ENCODE results near the gene TMEM165.
"Not testable (repeated sequence)": the region's sequence is repeated elsewhere in the genome, so short reads cannot be mapped to it uniquely, and the experiment has no call there.

Gene TMEM165

GRCh38 chr4:55395529-55396307 lies at the start of gene TMEM165:
Gene TMEM165 (plus strand): TSS chr4:55395957. CDS start chr4:55396190, 233 bp downstream.
- in situ Hi-C loops (cut with MboI; ENCODE audit: low sequenced_read_pairs), result no loop called here

- in situ Hi-C loops (cut with MboI; ENCODE audit: low sequenced_read_pairs), result no loop called here
Observed at GRCh38 chr4:55345980-55346850, 49.5 kb upstream of the TMEM165 start, which contains the start of gene SRD5A3. Gene SRD5A3 (plus strand): TSS chr4:55346242. CDS start chr4:55346337, 95 bp downstream.

DNA sequence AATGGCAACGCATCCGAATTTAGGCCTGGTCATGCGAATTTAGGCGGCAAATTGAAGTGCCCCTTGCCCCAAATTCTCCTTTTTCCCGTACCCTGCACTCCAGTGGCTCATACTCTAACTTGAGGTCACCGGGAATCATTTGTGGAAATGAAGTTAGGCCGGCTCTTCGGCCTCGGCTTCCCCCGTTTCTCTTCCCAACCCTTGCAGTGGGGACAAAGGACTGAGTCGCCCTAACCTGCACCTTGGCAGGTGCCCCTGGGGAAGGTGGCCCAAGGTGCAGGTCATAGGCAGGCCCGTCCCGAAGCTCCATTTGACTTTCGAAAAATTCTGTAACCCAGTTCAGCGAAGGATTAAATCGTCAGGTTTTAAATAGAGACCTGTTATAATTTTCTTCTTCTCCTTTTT lies 48.9 kb upstream of the TMEM165 start:
- in situ Hi-C loops (cut with MboI; ENCODE audit: low sequenced_read_pairs), result no loop called here

- in situ Hi-C loops (cut with MboI; ENCODE audit: low sequenced_read_pairs), result no loop called here
Observed at GRCh38 chr4:55347610-55348228, 48.0 kb upstream of the TMEM165 start.

- in situ Hi-C loops (cut with MboI; ENCODE audit: low sequenced_read_pairs), result no loop called here
Observed at GRCh38 chr4:55348466-55348865, 47.3 kb upstream of the TMEM165 start.

DNA sequence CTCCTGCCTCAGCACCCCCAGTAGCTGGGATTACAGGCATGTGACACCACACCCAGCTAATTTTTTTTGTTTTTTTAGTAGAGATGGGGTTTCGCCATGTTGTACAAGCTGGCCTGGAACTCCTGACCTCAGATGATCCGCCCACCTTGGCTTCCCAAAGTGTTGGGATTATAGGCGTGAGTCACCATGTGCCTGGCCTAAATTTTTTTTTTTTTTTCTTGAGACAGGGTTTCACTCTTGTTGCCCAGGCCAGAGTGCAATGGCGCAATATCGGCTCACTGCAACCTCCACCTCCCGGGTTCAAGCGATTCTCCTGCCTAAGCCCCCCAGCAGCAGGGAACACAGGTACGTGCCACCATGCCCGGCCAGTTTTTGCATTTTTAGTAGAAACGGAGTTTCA lies 44.9 kb upstream of the TMEM165 start:
- in situ Hi-C loops (cut with MboI; ENCODE audit: low sequenced_read_pairs), result not testable (repeated sequence)

GRCh38 chr4:55351824-55352223 lies 43.9 kb upstream of the TMEM165 start:
- in situ Hi-C loops (cut with MboI; ENCODE audit: low sequenced_read_pairs), result no loop called here

GRCh38 chr4:55352726-55353125 lies 43.0 kb upstream of the TMEM165 start:
- in situ Hi-C loops (cut with MboI; ENCODE audit: low sequenced_read_pairs), result no loop called here

DNA sequence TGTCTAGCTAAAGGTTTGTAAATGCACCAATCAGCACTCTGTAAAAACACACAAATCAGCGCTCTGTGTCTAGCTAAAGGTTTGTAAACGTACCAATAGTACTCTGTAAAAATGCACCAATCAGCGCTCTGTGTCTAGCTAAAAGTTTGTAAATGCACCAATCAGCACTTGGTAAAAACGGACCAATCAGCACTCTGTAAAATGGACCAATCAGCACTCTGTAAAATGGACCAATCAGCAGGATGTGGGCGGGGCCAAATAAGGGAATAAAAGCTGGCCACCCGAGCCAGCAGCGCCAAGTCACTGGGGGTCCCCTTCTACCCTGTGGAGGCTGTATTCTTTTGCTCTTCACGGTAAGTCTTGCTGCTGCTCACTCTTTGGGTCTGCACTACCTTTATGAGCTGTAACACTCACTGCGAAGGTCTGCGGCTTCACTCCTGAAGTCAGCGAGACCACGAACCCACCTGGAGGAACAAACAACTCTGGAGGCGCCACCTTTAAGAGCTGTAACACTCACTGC lies 42.5 kb upstream of the TMEM165 start:
- in situ Hi-C loops (cut with MboI; ENCODE audit: low sequenced_read_pairs), result not testable (repeated sequence)

- in situ Hi-C loops (cut with MboI; ENCODE audit: low sequenced_read_pairs), result no loop called here
Observed at GRCh38 chr4:55354648-55355047, 41.1 kb upstream of the TMEM165 start.

DNA sequence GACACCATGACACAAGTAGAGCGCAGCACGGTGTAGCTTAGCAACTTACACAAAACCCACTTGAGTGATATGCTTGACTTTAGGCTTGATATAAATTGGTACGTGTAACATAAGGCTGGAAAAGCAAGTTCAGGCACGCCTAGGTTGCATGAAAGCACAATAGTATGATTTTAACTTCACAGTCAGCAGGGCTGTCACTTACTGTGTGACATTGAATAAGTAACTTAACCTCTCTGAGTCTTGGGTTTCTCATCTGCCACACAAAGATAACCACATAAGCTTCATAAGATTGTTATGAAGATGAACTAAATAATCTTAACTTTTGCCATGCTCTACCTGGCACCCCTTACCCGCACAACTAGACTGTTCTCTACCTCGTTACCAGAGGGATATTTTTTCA lies 40.2 kb upstream of the TMEM165 start:
- in situ Hi-C loops (cut with MboI; ENCODE audit: low sequenced_read_pairs), result no loop called here

DNA sequence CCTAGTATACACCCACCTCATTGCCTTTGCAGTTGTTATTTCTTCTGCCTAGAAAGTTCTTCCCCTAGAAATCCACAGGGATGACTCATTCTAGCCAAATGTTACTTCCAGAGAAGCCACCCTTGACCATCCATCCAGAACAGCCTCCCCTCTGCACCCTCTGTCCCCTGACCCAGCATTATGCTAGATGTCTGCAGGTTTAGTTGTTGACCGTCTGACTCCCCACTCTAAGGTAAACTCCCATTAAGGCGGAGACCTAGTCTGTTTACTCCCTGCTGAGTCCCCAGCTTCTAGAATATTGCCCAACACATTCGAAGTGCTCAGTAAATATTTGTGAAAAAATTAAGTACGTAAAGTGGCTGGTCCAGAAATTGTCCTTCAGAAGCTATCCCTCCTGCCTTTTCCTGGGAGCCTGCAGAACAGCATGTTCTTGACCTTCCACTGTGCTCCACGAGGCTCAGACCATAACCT lies 38.7 kb upstream of the TMEM165 start:
- in situ Hi-C loops (cut with MboI; ENCODE audit: low sequenced_read_pairs), result no loop called here

GRCh38 chr4:55358246-55358645 lies 37.5 kb upstream of the TMEM165 start:
- in situ Hi-C loops (cut with MboI; ENCODE audit: low sequenced_read_pairs), result no loop called here

DNA sequence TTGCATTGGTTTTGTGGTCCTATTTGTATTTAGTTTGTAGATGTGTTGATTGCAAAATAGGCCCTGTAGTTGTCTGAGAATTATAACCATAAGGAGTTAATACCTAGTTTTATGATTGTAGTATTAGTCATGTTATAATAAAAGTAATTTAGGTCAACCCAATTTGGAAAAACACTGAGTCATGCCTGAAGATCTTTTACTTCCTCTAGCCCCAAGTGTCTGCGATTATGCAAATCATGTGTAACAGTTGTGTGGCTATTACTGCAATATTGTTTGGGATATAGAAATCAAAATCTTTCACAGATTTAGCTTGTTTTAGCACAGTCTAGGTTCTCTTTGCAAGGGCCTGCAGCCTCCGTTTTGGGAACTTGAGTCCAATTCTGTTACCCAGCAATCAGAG lies 37.1 kb upstream of the TMEM165 start:
- in situ Hi-C loops (cut with MboI; ENCODE audit: low sequenced_read_pairs), result no loop called here

DNA sequence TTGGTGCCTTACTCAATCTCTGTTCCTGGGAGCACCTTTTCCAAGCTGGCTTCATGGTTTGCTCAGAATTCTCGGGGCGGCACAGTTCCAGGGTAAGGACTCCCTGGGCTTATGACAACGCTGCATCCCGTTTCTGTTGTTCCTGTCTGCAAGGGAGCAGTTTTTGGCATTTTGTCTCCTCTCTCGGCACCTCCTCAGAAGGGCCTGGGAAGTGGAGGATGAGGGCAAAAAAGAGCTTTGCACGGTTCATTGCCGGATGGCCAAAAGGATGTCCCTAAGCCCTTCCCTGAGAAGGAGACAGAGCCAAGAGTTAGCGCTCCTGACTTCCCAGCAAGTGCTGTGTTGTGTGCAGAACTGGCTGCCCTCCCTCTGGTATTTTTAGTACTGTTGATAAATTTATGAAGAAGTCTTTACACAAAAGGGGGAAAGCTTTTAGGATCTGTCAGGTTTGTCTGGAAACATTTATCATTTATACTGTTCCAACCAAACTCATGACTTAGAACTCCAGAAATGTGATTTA lies 36.3 kb upstream of the TMEM165 start:
- in situ Hi-C loops (cut with MboI; ENCODE audit: low sequenced_read_pairs), result no loop called here

DNA sequence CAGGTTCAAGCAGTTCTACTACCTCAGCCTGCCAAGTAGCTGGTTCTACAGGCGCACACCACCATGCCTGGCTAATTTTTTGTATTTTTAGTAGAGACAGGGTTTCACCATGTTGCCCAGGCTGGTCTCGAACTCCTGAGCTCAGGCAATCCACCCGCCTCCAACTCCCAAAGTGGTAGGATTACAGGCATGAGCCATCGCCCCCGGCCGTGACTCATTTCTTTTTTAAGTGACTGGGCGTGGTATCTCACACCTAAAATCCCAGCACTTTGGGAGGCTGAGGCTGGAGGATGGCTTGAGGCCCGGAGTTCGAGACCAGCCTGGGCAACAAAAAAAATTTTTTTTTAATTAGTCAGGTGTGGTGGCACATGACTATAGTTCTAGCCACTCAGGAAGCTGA lies 32.8 kb upstream of the TMEM165 start:
- in situ Hi-C loops (cut with MboI; ENCODE audit: low sequenced_read_pairs), result not testable (repeated sequence)

GRCh38 chr4:55363691-55364351 lies 31.9 kb upstream of the TMEM165 start:
- in situ Hi-C loops (cut with MboI; ENCODE audit: low sequenced_read_pairs), result no loop called here

DNA sequence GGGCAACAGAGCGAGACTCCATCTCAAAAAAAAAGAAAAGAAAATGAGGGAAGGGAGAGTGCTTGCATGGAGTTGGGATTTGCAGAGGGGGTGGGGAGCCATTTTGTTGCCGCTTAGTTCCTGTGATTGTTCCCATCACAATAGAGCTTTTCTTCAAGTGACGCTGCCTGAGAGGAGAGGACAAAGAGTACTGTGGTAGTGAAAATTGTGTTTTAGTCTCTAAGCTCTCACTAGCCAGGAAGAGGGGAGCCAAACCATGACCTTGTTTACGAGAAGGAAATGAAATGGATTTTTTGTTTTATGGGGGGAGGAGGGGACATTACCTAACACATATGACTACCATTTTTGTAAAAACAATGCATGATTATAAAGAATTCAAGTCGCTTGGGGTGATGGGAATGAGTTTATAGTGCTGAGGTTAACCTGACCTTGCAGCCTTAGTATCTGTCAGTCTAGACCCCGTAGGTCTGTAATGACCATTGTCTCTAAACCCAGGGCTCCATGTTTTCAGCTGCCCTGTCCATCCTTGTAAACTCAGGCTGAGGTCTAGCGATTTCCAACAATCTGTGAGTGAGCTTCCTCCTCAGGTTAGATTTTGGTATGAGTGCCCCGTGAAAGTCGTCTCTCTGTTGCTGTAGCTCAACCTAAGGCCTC lies 30.9 kb upstream of the TMEM165 start:
- in situ Hi-C loops (cut with MboI; ENCODE audit: low sequenced_read_pairs), result no loop called here

DNA sequence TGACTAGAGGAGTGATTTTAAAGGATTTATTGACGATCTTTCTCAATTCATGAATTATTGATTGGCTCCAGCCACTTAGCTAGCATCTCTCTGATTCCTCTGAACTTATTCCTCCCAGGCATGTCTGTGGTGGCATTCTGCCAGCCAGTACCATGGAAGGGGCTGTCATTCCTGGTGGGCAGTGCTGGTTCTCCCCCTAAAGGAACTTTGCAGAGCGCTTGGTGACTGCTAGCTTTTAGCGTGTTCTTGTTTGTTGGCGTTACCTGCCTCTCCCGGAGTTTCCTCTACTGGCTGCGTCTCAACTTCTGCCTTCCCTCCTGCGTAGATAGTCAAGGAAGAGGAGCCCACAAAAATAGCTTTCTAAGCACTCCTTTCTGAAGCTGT lies 30.4 kb upstream of the TMEM165 start:
- in situ Hi-C loops (cut with MboI; ENCODE audit: low sequenced_read_pairs), result no loop called here

DNA sequence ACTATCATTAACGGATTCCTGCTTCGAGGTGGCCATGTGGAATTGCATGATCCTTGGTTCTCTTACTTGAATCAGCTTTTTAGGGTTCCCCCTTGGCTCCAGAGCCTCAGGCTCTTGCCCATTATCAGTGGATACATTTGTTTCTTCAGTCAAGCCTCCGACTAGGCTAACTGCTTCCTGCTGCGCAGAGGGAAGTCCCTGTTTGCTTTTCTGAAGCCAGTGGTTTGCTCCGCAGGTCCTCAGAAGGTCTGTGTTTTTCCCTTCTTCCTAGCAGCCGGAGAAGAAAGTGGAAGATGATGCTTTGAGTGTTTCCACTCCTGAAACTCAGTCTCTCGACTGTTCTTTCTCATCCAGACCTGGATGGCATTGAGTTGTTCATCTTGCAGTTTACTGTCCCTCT lies 29.1 kb upstream of the TMEM165 start:
- in situ Hi-C loops (cut with MboI; ENCODE audit: low sequenced_read_pairs), result no loop called here
